ENCODE data around the gene COQ4.

- no peak for TF ChIP-seq CTCF (IDR thresholded peaks at IDR 0.05; ENCODE audit: borderline replicate concordance, extremely low read depth, low read length, poor library complexity, severe bottlenecking)
- no peak for TF ChIP-seq EZH2 (IDR thresholded peaks at IDR 0.05; ENCODE audit: borderline replicate concordance, low read depth, low read length, severe bottlenecking)
Measured at GRCh38 chr9:128285033-128285784, 37.4 kb upstream of the COQ4 start.
